Activated naive CD4-positive, alpha-beta T cell treated with Interleukin-2 at 50 U/mL for 16 hours (primary cell): ENCODE measurements around the gene NR1H2.
A peak's percentile ranks its signal among the peaks of the same experiment; 100 is the strongest.
"Not testable (repeated sequence)": the region's sequence is repeated elsewhere in the genome, so short reads cannot be mapped to it uniquely, and the experiment has no call there.

Source experiments
- DNase-seq: peaks from one replicate; pipeline ENCODE4 v3.0.0-alpha.2; 2020

The NR1H2 gene

DNA sequence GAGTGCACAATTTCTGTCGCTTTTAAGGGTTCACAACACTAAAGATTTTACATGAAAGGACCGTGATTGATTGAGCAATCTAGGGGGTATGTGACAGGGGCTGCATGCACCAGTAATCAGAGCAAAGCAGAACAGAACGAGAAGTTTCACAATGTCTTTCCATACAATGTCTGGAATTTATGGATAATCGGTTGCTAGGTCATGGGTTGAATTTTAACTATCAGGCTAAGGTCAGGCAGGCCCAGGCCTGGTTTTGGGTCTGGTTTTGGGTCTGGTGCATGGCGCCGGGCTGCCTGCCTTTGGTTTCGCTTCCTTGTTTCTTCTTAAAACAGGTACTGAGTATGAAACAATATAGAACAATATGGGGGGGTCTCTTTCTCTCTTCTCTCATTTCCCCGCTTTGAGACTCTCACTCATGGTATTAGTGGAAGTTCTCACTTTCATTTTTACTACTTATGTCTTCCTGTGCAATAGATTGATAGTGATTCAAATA, 29.1 kb upstream of the NR1H2 start:
- DNase-seq = peak; percentile 50

DNA sequence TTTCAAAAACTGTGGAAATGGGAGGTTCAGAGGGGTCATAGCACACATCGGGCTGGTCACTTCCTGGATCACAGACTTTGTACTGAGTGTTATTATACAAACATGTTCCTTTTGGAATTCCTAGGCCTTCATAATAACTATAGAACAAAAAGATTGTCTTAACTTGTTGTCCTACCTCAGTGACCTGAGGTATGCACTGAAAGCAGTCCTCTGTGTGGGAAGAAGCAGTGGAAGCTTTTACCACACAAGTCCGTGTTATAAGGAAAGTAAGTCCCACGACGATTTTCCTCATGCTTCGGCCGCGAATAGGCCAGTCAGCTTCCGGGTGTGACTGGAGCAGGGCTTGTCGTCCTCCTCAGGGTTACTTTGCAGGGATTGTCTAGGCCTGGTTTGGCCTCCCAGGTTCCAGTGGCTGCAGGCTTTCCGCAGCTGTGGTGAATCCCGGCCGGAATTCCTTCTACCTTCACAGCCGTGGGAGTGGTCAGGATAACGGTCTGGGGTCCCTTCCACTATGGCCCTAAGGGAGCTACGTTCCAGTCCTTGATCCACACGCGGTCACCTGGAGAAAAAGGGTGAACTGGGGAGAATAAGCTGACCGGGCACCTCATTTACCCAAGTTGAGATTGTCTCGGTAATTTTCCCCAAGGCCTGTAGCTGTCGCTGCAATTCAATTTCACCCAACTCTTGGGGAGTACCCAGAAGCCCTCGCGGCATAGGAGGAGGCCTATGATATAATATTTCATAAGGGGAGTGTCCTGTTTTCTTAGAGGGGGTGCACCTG, 26.8 kb upstream of the NR1H2 start:
- no peak for DNase-seq

DNA sequence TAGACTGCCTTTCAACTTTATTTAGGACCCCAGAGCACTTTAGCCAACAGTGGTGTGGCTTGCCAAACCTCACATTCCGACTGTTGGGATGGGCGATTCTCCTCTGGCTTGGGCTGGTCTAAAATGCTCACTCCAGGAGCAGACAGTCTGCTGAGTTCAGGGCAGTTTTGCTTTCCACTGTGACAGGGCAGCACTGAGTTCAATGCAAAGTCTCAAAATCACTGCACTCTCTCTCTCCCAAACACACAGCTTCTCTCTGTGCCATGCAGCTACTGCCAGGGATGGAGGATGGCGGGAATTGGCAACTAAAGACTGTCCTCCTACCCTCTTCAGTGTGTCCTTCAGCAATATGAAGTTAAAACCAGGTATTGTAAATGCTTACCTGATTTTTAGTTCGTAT, 24.0 kb upstream of the NR1H2 start:
- DNase-seq = no peak

DNA sequence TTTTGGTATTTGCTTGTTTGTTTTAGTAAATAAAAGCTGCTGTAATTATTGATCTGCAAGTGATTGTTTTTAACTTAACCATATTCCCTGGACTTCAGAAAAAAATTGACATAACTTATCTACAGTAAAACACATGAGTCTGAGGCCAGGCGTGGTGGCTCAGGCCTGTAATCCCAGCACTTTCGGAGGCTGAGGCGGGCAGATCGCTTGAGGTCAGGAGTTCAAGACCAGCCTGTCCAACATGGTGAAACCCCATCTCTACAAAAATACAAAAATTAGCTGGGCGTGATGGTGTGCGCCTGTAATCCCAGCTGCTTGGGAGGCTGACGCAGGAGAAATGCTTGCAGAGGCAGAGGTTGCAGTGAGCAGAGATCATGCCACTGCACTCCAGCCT, 22.8 kb upstream of the NR1H2 start:
- not testable (repeated sequence) for DNase-seq

DNA sequence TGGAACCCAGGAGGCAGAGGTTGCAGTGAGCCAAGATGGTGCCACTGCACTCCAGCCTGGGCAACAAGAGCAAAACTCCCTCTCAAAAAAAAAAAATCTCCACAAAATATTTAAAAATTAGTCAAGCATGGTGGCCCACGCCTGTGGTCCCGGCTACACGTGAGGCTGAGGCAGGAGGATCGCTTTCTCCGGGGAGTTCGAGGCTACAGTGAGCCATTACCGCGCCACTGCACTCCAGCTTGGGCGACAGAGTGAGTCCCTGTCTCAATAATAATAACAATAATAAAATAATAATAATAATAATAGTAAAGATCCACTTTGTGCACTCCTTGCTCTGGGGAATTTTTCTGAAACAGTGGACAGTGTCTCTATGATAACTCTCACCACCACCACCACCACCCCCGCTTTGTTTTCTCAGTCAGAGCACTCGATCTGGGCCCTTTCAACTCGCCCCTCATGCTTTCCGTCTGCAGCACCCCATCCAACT, 19.5 kb upstream of the NR1H2 start:
- DNase-seq = no peak

DNA sequence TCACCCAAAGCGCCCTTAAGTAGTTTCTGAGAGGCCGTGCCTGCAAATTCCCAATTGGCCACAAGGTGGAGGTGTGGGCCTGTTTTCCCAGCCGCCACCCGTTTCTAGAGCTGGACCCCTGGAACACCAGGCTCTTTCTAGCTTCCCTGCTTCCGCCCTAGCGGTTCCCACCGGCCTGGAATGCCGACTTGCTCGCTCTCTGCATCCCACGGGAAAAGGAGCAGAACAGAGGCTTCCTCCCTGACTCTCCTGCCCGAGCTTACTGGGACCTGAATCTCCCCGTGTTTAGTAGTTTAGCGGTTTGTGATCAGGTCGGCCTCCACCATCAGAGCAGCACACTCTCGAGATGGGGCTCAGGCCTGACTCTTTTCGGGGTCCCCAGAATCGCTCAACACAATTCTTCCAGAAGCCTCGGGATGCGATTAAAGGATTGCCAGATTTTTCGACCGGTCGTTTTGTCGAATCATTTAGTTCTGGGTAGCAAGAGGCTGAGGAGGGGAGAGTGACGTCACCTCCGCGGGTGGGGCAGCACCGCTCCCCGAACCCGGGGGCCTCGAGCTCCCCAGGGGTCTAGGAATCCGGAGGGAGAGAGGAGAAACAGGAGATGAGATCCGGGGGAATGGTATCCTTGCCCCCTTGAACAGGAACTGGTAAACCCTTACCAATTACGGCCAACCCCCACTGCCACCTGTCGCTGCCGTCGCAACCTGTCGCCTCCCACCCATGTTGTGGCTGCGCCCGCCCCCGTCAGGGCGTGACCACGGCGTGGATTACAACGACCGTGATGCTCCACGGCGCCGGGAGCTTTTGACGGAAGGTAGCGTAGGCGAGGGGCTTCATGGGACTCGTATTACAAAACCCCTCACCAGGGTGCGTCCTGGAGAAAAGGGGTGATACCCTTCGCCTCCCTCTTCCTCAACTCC, 18.8 kb upstream of the NR1H2 start:
- DNase-seq = peak; percentile 90

DNA sequence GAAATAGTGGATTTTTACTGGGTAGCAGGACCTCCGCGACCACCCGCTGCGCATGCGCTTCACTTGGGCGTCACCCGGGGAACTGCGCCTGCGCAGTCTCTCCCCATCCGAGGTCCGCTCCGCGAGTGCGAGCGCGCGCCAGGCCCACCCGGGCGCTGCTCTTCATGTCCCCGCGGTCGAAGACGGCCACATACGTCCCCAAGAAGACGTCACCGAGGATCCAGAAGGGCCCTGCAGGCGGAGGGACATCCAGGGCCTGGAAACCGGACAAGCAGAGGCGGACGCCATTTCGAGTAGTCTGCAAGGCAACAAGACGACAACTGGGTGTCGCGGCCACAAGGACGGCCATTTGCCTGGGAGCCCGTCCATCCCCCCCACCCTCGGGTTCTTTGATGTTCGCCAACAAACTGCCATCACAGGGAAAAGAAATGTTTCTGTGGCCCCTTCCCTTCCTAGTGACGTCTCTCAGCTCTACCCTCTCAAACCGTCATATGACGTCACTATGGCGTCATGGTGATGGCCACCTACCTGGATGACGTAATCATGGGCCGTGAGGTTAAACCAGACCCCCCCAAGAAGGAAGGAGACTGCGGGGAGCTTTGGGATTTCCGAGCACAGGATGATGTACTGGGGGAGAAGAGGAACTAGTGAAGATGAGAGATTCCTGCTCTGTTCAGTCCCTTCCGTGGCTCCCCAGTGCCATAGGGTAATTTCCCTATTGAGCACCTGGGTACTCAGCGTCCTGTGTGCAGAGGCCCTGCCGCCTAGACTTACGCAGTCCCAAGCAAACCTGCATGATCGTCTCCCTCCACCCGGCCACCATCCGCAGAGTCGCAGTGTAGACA, 17.6 kb upstream of the NR1H2 start:
- peak; percentile 76 for DNase-seq

DNA sequence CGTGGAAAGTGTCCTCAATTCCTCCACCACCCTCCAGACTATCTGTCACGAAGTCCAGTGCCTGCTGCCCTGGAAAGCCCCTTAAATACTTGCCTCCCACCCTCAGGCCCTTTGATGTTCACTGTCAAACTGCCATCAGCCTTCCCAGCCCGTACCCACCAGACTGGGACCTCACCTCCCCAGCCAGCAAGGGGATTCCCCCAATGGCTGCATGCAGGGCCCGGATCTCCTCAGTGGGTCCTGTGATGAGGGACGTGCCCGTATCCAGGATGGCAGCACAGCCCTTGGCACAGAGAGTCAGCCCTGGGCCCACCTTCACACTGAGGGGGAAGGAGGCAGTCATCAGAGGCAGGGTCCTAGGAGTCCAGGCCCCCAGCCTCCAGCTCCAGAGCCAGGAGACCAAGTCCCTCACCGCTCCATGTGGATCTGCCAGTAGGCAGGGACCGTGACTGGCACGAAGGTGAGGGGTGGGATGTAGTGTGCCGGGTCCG, 16.9 kb upstream of the NR1H2 start:
- DNase-seq = no peak

DNA sequence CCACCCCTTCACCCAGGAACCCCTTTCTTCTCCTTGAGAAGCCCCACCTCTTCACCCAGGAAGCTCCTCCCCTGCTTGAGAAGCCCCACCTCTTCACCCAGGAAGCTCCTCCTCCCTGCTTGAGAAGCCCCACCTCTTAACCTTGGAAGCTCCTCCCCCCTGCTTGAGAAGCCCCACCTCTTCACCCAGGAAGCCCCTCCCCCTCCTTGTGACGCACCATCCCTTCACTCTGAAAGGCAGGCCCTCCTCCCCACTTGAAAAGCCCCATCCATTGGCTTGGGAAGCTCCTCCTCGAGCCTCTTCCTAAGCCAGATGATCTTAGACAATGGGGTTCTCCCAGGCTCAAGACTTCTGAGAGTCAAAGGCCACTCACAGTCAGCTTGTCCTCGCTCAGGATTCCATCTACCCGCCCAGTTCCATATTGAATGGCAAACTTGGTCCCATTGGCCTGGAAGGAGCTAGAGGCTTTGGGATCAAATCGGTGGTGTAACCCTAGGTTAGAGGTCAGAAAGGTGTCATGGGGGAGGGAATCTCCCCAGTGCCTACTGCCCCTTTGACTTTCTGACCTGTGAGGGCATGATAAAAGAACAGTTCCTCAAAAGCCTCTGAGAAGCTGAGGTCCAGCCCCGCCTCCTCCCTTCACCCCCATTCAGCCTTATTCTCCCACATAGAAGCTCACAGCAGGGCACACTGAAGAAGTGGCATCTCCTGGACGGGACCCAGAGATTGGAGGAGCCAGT, 14.8 kb upstream of the NR1H2 start:
- no peak for DNase-seq

DNA sequence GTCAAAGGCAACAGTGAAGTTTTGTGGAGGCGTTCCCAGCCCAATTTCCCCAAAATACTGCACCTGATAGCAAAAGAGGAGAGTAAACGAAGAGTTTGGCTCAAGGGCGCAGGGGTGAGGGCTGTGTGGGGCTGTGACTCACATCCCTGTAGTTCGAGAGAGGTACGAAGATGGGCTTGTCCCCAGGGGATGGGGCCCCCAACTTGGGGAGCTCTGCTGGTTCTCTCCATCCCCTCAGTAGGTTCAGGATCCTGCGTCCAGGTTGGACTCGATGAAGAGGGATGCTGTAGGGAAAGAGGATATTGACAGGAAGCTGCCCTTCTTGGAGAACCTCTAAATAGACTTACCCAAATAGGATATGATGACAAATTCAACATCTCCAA, 14.2 kb upstream of the NR1H2 start:
- DNase-seq = no peak

DNA sequence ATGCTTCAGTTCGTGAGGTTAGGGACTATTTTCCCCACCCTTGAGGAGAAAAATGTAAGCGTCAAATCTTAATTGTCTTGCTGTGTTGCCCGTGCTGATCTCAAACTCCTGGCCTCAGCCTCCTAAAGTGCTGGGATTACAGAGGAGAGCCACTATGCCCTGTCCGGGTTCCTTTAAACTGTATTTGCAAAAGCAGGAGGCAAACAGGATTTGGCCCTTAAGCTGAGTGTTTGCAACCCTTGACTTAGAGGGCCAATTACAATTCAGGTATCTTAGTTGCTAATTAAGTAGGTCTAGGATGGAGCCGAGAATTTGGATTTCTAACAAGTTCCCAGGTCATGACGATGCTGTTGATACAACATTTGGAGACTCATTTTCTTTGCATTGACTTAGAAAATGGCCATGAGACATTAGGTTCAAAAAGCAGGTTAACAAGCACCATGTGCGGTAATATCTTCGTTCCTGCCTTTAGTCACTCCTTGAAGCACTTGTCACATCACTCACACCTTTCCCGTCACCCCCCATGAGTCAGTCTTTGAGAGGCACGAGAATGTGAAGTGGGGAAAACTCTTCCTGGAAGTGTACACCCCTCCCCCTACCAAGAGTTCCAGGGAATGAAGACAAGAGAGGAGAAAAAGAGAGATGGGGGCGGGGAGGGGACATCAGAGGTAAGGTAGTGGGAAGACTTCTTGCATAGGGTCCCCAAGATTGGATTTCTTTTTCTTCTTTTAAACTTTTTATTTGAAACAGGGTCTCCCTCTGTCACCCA, 13.4 kb upstream of the NR1H2 start:
- peak; percentile 49 for DNase-seq

DNA sequence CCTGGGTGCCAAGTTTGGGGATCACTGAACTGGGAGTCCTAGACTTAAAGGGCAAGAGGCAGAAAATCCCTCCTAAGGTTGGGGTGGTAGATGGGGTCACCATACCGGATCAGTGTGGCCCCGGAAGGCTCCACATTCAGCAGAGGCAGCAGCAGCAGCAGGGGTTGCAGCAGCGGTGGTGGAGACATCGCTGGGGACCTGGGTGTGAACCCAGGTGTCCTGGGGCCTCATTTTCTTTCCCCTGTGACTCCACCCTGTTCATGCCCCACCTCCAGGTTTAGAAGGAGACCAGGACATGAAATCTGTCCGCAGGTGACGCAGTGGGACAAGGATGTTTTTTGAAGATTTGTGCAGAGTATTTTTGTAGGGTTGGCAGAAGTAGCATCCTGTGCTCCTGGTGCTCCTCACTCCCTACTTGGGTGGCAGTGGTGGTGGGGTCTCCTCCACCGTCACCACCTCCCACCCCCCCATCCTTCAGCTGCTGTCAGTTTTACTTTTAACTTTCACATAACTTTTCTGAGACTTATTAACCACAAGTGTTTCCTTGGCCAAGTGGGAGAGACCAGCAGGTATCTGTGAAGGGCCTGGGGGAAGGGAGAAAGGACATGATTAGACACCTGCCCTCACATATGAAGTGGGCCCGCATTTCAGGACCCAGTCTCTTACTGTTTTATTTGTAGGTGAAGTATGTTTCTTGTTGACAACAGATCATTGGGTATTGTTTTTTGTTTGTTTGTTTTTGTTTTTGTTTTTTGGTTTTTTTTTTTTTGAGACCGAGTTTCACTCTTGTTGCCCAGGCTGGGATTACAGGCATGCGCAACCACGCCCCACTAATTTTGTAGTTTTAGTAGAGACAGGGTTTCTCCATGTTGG, 10.6 kb upstream of the NR1H2 start, which contains the start of gene NAPSA:
NAPSA (minus strand) TSS at position 206 of the 873 bp plus-strand sequence; CDS start at position 188, 18 bp downstream.
- no peak for DNase-seq

DNA sequence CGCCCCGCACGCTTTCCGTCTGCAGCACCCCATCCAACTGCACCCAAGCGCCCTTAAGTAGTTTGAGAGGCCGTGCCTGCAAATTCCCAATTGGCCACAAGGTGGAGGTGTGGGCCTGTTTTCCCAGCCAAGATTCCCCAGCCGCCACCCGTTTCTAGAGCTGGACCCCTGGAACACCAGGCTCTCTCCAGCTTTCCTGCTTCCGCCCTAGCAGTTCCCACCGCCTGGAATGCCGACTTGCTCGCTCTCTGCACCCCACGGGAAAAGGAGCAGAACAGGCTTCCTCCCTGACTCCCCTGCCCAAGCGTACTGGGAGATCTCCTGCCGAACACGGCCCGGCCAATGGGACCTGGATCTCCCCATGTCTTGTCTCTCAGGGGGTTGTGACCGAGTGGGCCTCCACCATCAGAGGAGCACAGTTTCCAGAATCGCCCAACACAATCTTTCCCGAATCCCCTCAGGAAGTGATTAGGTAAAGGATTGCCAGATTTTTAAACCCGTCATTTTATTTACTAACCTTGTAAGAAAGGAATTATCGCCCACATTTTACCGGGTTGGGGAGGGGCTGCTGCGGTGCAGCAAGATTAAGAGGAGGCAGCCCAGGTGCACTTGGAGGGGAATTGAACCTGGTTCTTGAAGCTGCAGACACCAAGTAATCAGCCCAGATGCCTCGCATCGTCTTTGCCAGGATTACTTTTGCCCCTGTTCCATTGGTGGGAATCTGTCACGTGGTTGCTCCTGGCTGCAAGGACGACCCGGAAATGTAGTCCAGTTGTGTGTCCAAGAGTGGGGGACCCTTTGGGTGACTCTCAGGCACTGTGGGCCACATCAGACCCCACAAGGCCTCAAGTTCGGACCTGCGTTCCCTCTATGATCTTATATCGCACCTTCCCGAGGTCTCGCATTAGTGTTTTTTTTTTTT, 7.3 kb upstream of the NR1H2 start:
- DNase-seq = peak; percentile 79

DNA sequence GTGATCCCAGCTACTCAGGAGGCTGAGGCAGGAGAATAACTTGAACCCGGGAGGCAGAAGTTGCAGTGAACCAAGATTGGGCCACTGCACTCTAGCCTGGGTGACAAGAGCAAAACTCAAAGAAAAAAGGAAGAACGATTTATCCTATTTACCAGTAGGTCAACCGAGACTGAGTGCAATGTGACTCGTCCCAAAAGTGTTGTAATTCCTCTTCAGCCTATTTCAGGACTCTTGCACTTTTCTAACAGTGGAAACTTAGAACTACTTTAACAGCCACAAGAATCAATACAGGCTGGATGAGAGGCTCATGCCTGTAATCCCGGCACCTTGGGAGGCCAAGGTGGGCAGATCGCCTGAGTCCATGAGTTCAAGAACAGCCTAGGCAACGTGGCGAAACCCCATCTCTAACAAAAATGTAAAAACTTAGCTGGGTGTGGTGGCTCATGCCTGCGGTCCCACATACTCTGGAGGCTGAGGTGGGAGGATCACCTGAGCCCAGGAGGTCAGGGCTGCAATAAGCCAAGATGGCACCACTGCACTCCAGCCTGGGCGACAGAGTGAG, 4.3 kb upstream of the NR1H2 start:
- no peak for DNase-seq

DNA sequence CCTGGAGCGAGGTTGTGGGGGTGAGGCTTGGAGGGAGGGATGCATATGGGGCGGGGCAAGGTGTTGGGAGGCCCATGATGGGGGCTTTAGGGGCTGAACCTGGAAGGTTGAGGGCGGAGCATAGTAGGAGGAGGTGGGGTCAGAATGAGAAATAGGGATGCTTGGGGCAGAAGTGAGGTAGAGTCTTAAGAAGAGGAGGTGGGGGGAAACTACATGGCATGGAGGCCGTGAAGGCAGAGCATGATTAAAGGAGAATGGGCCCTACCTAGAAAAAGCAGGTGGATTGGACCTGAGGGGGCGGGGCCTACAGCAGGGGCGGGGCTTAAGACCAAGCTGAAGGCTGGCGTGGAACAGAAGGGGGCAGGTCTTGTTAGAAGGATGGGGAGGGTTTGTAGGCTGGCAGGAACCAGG, 799 bp downstream of the NR1H2 start:
- DNase-seq = peak; percentile 61

DNA sequence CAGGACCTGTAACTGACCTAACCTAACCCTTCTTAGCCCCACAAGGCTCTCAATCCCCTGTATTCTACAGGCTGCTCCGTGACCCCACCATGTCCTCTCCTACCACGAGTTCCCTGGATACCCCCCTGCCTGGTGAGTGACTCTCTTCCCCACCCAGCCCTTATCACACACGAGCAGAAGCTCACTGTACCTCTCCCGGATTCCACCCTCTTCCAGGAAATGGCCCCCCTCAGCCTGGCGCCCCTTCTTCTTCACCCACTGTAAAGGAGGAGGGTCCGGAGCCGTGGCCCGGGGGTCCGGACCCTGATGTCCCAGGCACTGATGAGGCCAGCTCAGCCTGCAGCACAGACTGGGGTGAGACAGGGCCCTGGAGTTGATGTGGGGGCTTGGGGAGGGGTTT, 1.3 kb downstream of the NR1H2 start:
- no peak for DNase-seq

DNA sequence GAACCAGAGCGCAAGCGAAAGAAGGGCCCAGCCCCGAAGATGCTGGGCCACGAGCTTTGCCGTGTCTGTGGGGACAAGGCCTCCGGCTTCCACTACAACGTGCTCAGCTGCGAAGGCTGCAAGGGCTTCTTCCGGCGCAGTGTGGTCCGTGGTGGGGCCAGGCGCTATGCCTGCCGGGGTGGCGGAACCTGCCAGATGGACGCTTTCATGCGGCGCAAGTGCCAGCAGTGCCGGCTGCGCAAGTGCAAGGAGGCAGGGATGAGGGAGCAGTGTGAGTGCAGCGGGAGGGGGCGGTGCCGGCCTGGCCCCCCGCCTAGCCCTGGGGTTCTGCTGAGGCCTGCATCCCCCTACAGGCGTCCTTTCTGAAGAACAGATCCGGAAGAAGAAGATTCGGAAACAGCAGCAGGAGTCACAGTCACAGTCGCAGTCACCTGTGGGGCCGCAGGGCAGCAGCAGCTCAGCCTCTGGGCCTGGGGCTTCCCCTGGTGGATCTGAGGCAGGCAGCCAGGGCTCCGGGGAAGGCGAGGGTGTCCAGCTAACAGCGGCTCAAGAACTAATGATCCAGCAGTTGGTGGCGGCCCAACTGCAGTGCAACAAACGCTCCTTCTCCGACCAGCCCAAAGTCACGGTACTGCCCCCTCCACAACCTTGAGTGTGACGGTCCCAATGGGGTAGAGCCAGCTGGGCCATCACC, 2.1 kb downstream of the NR1H2 start:
- DNase-seq = no peak

DNA sequence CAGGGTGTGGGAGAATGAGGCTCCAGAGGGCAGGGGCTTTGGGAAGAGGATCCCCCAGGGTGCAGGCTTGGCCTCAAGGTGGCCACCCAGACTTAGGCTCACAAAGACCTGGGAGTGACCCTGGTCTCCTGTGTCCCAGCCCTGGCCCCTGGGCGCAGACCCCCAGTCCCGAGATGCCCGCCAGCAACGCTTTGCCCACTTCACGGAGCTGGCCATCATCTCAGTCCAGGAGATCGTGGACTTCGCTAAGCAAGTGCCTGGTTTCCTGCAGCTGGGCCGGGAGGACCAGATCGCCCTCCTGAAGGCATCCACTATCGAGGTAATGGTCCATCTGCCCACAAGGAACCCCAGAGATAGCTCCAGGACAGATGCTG, 2.6 kb downstream of the NR1H2 start:
- no peak for DNase-seq
